Mesendoderm (in vitro differentiated cells): ENCODE results near the gene DIAPH2.

ENCODE experiments used
- DNase-seq: peaks from one replicate; pipeline ENCODE4 v3.0.0; 2013
- H2AK5ac ChIP-seq: 2 replicates; pipeline ENCODE4 v1.6.1; 2013; ENCODE audit warnings: low read length, inconsistent platforms
- H2BK120ac ChIP-seq: 2 replicates; pipeline ENCODE4 v1.6.1; 2013; ENCODE audit warnings: low read depth, mild to moderate bottlenecking, low read length, moderate library complexity, mixed read lengths
- H2BK15ac ChIP-seq: replicated peaks from 2 replicates; pipeline ENCODE4 v1.6.1; 2013; ENCODE audit warnings: low read depth, mild to moderate bottlenecking, moderate library complexity
- H2BK5ac ChIP-seq: 2 replicates; pipeline ENCODE4 v1.6.1; 2013; ENCODE audit warnings: low read length, inconsistent platforms
- H3K18ac ChIP-seq: 2 replicates; pipeline ENCODE4 v1.6.1; 2013; ENCODE audit warnings: mild to moderate bottlenecking, low read length, mixed read lengths
- H3K23ac ChIP-seq: one replicate; pipeline ENCODE4 v1.6.1; 2013; ENCODE audit warnings: low read length
- H3K27ac ChIP-seq: 2 replicates; pipeline ENCODE4 v1.5.1; 2013; ENCODE audit warnings: low read depth, mild to moderate bottlenecking, inconsistent platforms, low read length, moderate library complexity
- H3K27me3 ChIP-seq: 2 replicates; pipeline ENCODE4 v1.6.1; 2013; ENCODE audit warnings: low read length, control low read depth, mild to moderate bottlenecking, inconsistent platforms; ENCODE audit not compliant: insufficient read depth, poor library complexity
- H3K36me3 ChIP-seq: 2 replicates; pipeline ENCODE4 v1.6.1; 2013; ENCODE audit warnings: low read length, inconsistent platforms; ENCODE audit not compliant: control insufficient read depth, insufficient read depth
- H3K4ac ChIP-seq: one replicate; pipeline ENCODE4 v1.6.1; 2013; ENCODE audit warnings: low read depth, mild to moderate bottlenecking, low read length, moderate library complexity
- H3K4me1 ChIP-seq: 2 replicates; pipeline ENCODE4 v1.6.1; 2013; ENCODE audit warnings: low read depth, low read length, inconsistent platforms; ENCODE audit not compliant: control insufficient read depth
- H3K4me2 ChIP-seq: 2 replicates; pipeline ENCODE4 v1.6.1; 2013; ENCODE audit warnings: low read length
- H3K4me3 ChIP-seq: 2 replicates; pipeline ENCODE4 v1.5.1; 2013; ENCODE audit warnings: mild to moderate bottlenecking, low read length
- H3K56ac ChIP-seq: one replicate; pipeline ENCODE4 v1.6.1; 2013; ENCODE audit warnings: low read length
- H3K79me1 ChIP-seq: 2 replicates; pipeline ENCODE4 v1.6.1; 2013; ENCODE audit warnings: low read length, inconsistent platforms
- H3K79me2 ChIP-seq: 2 replicates; pipeline ENCODE4 v1.6.1; 2013; ENCODE audit warnings: mild to moderate bottlenecking, low read length; ENCODE audit not compliant: control insufficient read depth, insufficient read depth
- H3K9ac ChIP-seq: 2 replicates; pipeline ENCODE4 v1.6.1; 2013; ENCODE audit warnings: low read length, inconsistent platforms
- H4K5ac ChIP-seq: one replicate; pipeline ENCODE4 v1.6.1; 2013; ENCODE audit warnings: low read length
- H4K8ac ChIP-seq: one replicate; pipeline ENCODE4 v1.6.1; 2013; ENCODE audit warnings: low read depth, mild to moderate bottlenecking, control low read depth, low read length, moderate library complexity
- WGBS: extraction: QIAGEN DNeasy Blood & Tissue Kit; methylation state at CpG from one replicate; pipeline ENCODE4 v1.1.7; 2013; ENCODE audit warnings: low lambda C conversion rate, missing lambda C conversion rate; ENCODE audit not compliant: insufficient coverage; ENCODE audit errors: extremely low coverage; 5-methylcytosine and 5-hydroxymethylcytosine counted together

Gene DIAPH2

GRCh38 chrX:97200454-97200853 is 515.8 kb downstream of the DIAPH2 start:
- Histone ChIP-seq H3K18ac (no peak overlapping the region), H4K8ac (no peak overlapping the region), H3K27ac (no peak overlapping the region), H3K79me2 (no peaks in the 10 kb centered on the region), H3K4ac (no peak overlapping the region), H2AK5ac (no peak overlapping the region), H3K27me3 (no peaks in the 10 kb centered on the region), H3K79me1 (no peaks in the 10 kb centered on the region), H2BK120ac (no peak overlapping the region), H3K23ac (no peak overlapping the region), H3K56ac (no peak overlapping the region), H3K9ac (no peak overlapping the region), H2BK15ac (no peak overlapping the region), H3K4me1 (no peaks in the 10 kb centered on the region), H3K36me3 (no peaks in the 10 kb centered on the region), H3K4me3 (no peak overlapping the region), H2BK5ac (no peak overlapping the region), H3K4me2 (no peak overlapping the region), H4K5ac (no peak overlapping the region)
- DNase-seq = peak; percentile 77
- WGBS = no CpG with 5 or more reads among the region's 9 CpGs

DNA sequence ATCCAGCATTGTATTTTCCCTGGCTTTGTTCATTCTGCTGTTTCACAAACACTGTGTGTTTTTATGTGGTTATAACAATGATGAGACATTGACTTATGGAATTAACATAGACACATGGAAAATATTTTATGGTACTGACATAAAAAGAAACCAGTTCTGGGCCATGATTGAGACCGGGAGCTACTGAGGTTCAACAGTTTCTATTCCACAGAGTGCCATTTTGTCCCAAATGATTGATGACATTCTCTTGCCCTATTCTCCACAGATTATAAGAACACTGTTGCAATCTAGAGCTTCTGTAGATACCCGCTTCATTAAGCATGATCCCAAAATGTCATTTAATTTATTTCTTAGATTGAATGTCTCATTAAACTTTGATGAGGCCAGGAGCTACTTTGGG is 525.9 kb downstream of the DIAPH2 start:
- no CpG with 5 or more reads among the region's 2 CpGs for WGBS
- Histone ChIP-seq H3K23ac (no peak overlapping the region), H3K9ac (no peak overlapping the region), H4K8ac (no peak overlapping the region), H3K27me3 (no peaks in the 10 kb centered on the region), H2BK15ac (no peak overlapping the region), H3K36me3 (no peaks in the 10 kb centered on the region), H3K4me1 (no peaks in the 10 kb centered on the region), H2AK5ac (no peak overlapping the region), H3K79me2 (no peaks in the 10 kb centered on the region), H3K27ac (no peak overlapping the region), H4K5ac (no peak overlapping the region), H3K4me2 (no peak overlapping the region), H3K4ac (no peak overlapping the region), H3K56ac (no peak overlapping the region), H3K4me3 (no peak overlapping the region), H2BK5ac (no peak overlapping the region), H3K79me1 (no peaks in the 10 kb centered on the region), H2BK120ac (no peak overlapping the region), H3K18ac (no peak overlapping the region)
- no peak for DNase-seq

- no CpG with 5 or more reads among the region's 1 CpG for WGBS
- H3K79me1 ChIP-seq = no peaks in the 10 kb centered on the region
Measured at GRCh38 chrX:97211070-97211469, 526.4 kb downstream of the DIAPH2 start.

DNA sequence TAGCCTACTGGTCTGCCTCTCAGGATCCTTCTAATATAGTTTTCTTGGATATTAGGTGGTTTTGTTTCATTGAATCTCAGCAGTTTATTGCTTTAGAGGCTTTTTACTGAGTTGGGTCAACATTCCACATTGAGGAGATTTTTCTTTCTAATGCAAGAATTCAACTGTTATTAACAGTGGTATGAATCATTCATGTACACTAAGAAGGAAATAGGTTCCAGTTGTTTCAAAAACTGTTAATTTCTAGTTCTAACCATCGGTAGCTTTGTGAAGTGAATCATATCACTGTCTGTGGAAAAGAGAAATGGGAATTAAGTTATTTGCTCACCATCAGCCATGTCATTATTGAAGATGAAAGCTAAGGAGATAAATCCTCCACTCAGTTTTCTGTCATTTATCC is 530.5 kb downstream of the DIAPH2 start:
- Histone ChIP-seq H3K18ac (no peak overlapping the region), H2BK120ac (no peak overlapping the region), H3K79me1 (no peaks in the 10 kb centered on the region), H3K4me3 (no peak overlapping the region), H3K27me3 (no peaks in the 10 kb centered on the region), H3K79me2 (no peaks in the 10 kb centered on the region), H2AK5ac (no peak overlapping the region), H3K9ac (no peak overlapping the region), H4K8ac (no peak overlapping the region), H4K5ac (no peak overlapping the region), H3K4me2 (no peak overlapping the region), H2BK5ac (no peak overlapping the region), H3K4ac (no peak overlapping the region), H3K23ac (no peak overlapping the region), H3K56ac (no peak overlapping the region), H2BK15ac (no peak overlapping the region), H3K27ac (no peak overlapping the region), H3K4me1 (no peaks in the 10 kb centered on the region), H3K36me3 (no peaks in the 10 kb centered on the region)
- no peak for DNase-seq
- WGBS = no CpG with 5 or more reads among the region's 1 CpG

More at GRCh38 chrX:97211070-97211469, 526.4 kb downstream of the DIAPH2 start:
- no peak overlapping the region for H4K5ac ChIP-seq
- H3K9ac ChIP-seq = no peak overlapping the region
- H3K36me3 ChIP-seq = no peaks in the 10 kb centered on the region
- no peaks in the 10 kb centered on the region for H3K4me1 ChIP-seq
- no peak overlapping the region for H4K8ac ChIP-seq
- no peak overlapping the region for H3K27ac ChIP-seq
- no peak overlapping the region for H2AK5ac ChIP-seq
- no peaks in the 10 kb centered on the region for H3K79me2 ChIP-seq
- H3K4me3 ChIP-seq = no peak overlapping the region
- no peak overlapping the region for H2BK120ac ChIP-seq
- H3K56ac ChIP-seq = no peak overlapping the region
- no peak overlapping the region for H2BK15ac ChIP-seq
- no peaks in the 10 kb centered on the region for H3K27me3 ChIP-seq
- no peak overlapping the region for H3K23ac ChIP-seq
- H2BK5ac ChIP-seq = no peak overlapping the region
- H3K4ac ChIP-seq = no peak overlapping the region
- no peak for DNase-seq
- H3K4me2 ChIP-seq = no peak overlapping the region
- no peak overlapping the region for H3K18ac ChIP-seq

DNA sequence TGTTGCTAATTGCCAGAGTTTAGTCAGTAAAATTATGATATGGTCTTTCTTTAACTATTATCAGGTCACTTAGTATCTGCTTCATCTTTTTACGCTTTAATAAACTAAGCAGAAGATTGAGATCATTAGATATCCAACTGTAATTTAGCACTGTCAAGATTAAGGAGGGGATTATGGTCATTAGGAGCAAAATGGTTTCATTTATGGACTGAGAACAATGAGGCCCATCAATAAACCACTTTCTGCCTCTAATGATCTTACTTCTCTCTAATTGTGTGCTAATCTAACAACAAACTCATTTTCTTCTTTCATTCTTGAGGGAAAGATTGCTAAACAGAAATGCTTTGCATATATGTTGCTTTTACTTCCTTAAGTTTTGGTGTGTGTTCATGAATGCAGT is 539.5 kb downstream of the DIAPH2 start:
- H3K79me1 ChIP-seq = no peaks in the 10 kb centered on the region
- H3K23ac ChIP-seq = no peak overlapping the region
- no peaks in the 10 kb centered on the region for H3K27me3 ChIP-seq
- no peak overlapping the region for H2BK120ac ChIP-seq
- H2AK5ac ChIP-seq = no peak overlapping the region
- H4K8ac ChIP-seq = no peak overlapping the region
- DNase-seq = no peak
- H3K56ac ChIP-seq = no peak overlapping the region
- H3K4me2 ChIP-seq = no peak overlapping the region
- no peaks in the 10 kb centered on the region for H3K4me1 ChIP-seq
- H3K79me2 ChIP-seq = no peaks in the 10 kb centered on the region
- no peaks in the 10 kb centered on the region for H3K36me3 ChIP-seq
- H3K27ac ChIP-seq = no peak overlapping the region
- H3K18ac ChIP-seq = no peak overlapping the region
- no peak overlapping the region for H3K4me3 ChIP-seq
- H2BK5ac ChIP-seq = no peak overlapping the region
- no peak overlapping the region for H2BK15ac ChIP-seq
- no peak overlapping the region for H4K5ac ChIP-seq
- no peak overlapping the region for H3K9ac ChIP-seq
- no CpG with 5 or more reads among the region's 1 CpG for WGBS
- H3K4ac ChIP-seq = no peak overlapping the region

GRCh38 chrX:97229318-97229717 is 544.7 kb downstream of the DIAPH2 start:
- Histone ChIP-seq H3K36me3 (no peaks in the 10 kb centered on the region), H3K9ac (no peak overlapping the region), H2BK5ac (no peak overlapping the region), H4K8ac (no peak overlapping the region), H3K4me2 (no peak overlapping the region), H3K27ac (no peak overlapping the region), H4K5ac (no peak overlapping the region), H3K4me3 (no peak overlapping the region), H2BK15ac (no peak overlapping the region), H3K27me3 (no peaks in the 10 kb centered on the region), H3K56ac (no peak overlapping the region), H3K79me1 (no peaks in the 10 kb centered on the region), H2BK120ac (no peak overlapping the region), H3K4me1 (no peaks in the 10 kb centered on the region), H3K18ac (no peak overlapping the region), H3K4ac (no peak overlapping the region), H3K23ac (no peak overlapping the region), H2AK5ac (no peak overlapping the region), H3K79me2 (no peaks in the 10 kb centered on the region)
- DNase-seq = no peak
